GM12892 (cell line): Measurements from ENCODE around the gene SPPL2C.

Experiments used
- POLR2A ChIP-seq: IDR thresholded peaks from 2 replicates; pipeline ENCODE4 v1.6.1; 2011; ENCODE audit warnings: low read depth, low read length, control low read depth
- POLR2AphosphoS5 ChIP-seq: IDR thresholded peaks from 2 replicates; pipeline ENCODE4 v1.6.1; 2011; ENCODE audit warnings: low read depth, low read length, control low read depth

DNA sequence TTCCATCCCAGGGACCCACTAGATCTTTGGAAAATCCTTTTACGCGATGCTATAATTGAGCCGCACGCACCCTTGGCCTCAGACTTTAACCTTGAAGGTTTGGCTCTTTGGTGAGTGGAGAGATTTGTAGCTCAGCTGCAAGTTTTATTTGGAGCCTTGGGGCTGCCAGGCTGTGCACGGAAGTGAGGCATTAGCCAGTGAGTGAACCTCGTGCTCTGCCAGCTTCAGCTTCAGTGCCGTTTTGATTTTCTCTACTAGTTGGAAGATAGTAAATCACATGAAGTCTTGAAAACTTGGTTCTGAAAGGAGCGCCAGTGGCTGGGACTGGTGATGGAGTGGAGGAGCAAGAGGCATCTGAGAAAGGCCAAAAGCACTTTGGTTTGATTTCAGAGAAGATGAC, 43.3 kb upstream of the SPPL2C start:
- TF ChIP-seq POLR2A (no peak), POLR2AphosphoS5 (no peak)
